GM23338 (cell line): ENCODE data around the gene EPSTI1. TPM values are rescaled to one million over a fixed set of nuclear protein-coding genes. Genes with fewer than 3 reads are reported as not detected.

Experiments used
- ATAC-seq: fragments of 200-7000 bp; cut with Tn5 transposase; 3 replicates; pipeline ENCODE4 v1.9.1; 2020
- DNase-seq: peaks from one replicate; pipeline ENCODE4 v3.0.0-alpha.2; 2015; ENCODE audit warnings: low spot score
- H2AFZ ChIP-seq: fragments of 200-600 bp; sonication (generic); 2 replicates; pipeline ENCODE4 v1.8.0; 2016; ENCODE audit warnings: antibody characterized with exemption, mild to moderate bottlenecking, moderate library complexity
- H3F3A ChIP-seq: fragments of 200-600 bp; sonication (generic); replicated peaks from 2 replicates; pipeline ENCODE4 v1.8.0; 2017; ENCODE audit warnings: antibody characterized with exemption, mixed run types, low read depth
- H3K27ac ChIP-seq: fragments of 200-600 bp; sonication (generic); 2 replicates; pipeline ENCODE4 v1.6.1; 2016; ENCODE audit warnings: low read depth
- H3K27me3 ChIP-seq: fragments of 200-600 bp; sonication (generic); 2 replicates; pipeline ENCODE4 v1.8.0; 2016; ENCODE audit warnings: mild to moderate bottlenecking, mixed run types, moderate library complexity; ENCODE audit not compliant: insufficient read depth
- H3K36me3 ChIP-seq: fragments of 200-600 bp; sonication (generic); 2 replicates; pipeline ENCODE4 v1.8.0; 2016; ENCODE audit warnings: mild to moderate bottlenecking; ENCODE audit not compliant: insufficient read depth
- H3K4me1 ChIP-seq: fragments of 200-600 bp; sonication (generic); 2 replicates; pipeline ENCODE4 v1.8.0; 2016; ENCODE audit warnings: mild to moderate bottlenecking, moderate library complexity; ENCODE audit not compliant: insufficient read depth
- H3K4me2 ChIP-seq: fragments of 200-600 bp; sonication (generic); 2 replicates; pipeline ENCODE4 v1.7.1; 2017; ENCODE audit warnings: mixed run types
- H3K4me3 ChIP-seq: fragments of 200-600 bp; sonication (generic); 2 replicates; pipeline ENCODE4 v1.6.1; 2016; ENCODE audit warnings: mixed run types
- H3K79me2 ChIP-seq: fragments of 200-600 bp; sonication (generic); replicated peaks from 2 replicates; pipeline ENCODE4 v1.8.0; 2017; ENCODE audit warnings: mild to moderate bottlenecking; ENCODE audit not compliant: insufficient read depth
- H3K9me2 ChIP-seq: fragments of 200-600 bp; sonication (generic); 2 replicates; pipeline ENCODE4 v1.8.0; 2017; ENCODE audit not compliant: insufficient read depth
- H4K20me1 ChIP-seq: fragments of 200-600 bp; sonication (generic); replicated peaks from 2 replicates; pipeline ENCODE4 v1.8.0; 2017; ENCODE audit warnings: mild to moderate bottlenecking; ENCODE audit not compliant: insufficient read depth
- H3K27ac Mint-ChIP-seq: 2 replicates; pipeline ENCODE4 v1.8.0; 2020; ENCODE audit warnings: inconsistent platforms, mild to moderate bottlenecking, moderate library complexity, mixed read lengths
- H3K27me3 Mint-ChIP-seq: 3 replicates; pipeline ENCODE4 v1.8.0; 2022; ENCODE audit warnings: low read depth, mild to moderate bottlenecking, moderate library complexity, mixed read lengths, inconsistent platforms; ENCODE audit not compliant: insufficient read depth, poor library complexity
- H3K36me3 Mint-ChIP-seq: 3 replicates; pipeline ENCODE4 v1.8.0; 2021; ENCODE audit warnings: low read depth, mild to moderate bottlenecking, inconsistent platforms, moderate library complexity, mixed read lengths
- H3K4me1 Mint-ChIP-seq: 3 replicates; pipeline ENCODE4 v1.8.0; 2020; ENCODE audit warnings: mild to moderate bottlenecking, inconsistent platforms, mixed read lengths
- H3K4me3 Mint-ChIP-seq: 3 replicates; pipeline ENCODE4 v1.8.0; 2021; ENCODE audit warnings: moderate library complexity, mild to moderate bottlenecking, inconsistent platforms, mixed read lengths
- H3K9me3 Mint-ChIP-seq: 3 replicates; pipeline ENCODE4 v1.8.0; 2020; ENCODE audit warnings: moderate library complexity, mild to moderate bottlenecking, inconsistent platforms, mixed read lengths
- CREB1 ChIP-seq: fragments of 250-450 bp; sonication (Bioruptor Pico); IDR thresholded peaks from 2 replicates; pipeline ENCODE4 v1.5.0; 2020; ENCODE audit warnings: low read depth, mild to moderate bottlenecking, moderate library complexity
- EZH2 ChIP-seq: fragments of 200-600 bp; sonication (generic); IDR thresholded peaks from one replicate; pipeline ENCODE4 v1.8.0; 2017; ENCODE audit warnings: antibody characterized with exemption, mild to moderate bottlenecking, low read depth; ENCODE audit not compliant: unreplicated experiment
- EZH2phosphoT487 ChIP-seq: fragments of 200-600 bp; sonication (generic); IDR thresholded peaks from one replicate; pipeline ENCODE4 v1.8.1; 2018; ENCODE audit warnings: antibody characterized with exemption; ENCODE audit not compliant: unreplicated experiment
- JUNB ChIP-seq: IDR thresholded peaks from one replicate; pipeline ENCODE4 v1.6.1; 2016; ENCODE audit warnings: antibody characterized with exemption; ENCODE audit not compliant: unreplicated experiment
- NANOG ChIP-seq: IDR thresholded peaks from 2 replicates; pipeline ENCODE4 v1.6.1; 2016; ENCODE audit warnings: antibody characterized with exemption, borderline replicate concordance
- STAT1 ChIP-seq: IDR thresholded peaks from one replicate; pipeline ENCODE4 v1.6.1; 2016; ENCODE audit warnings: antibody characterized with exemption; ENCODE audit not compliant: unreplicated experiment
- polyA plus RNA-seq: library from polyadenylated mRNA; unstranded; fragments of >200 nt; fragmentation: Nextera tagmentation; extraction: Ambion mirVana; gene quantifications from 2 replicates; pipeline ENCODE4 v1.2.1, GENCODE V29; 2016
- total RNA-seq: library from RNA; depleted of rRNA; stranded (reverse); fragments of >200 nt; shearing (Covaris generic); gene quantifications from 2 replicates; pipeline ENCODE4 v1.2.3, GENCODE V29; 2014
- TF ChIP-seq, protein P1 (sequence below), 2 experiments: fragments of 200-600 bp in 1 of 2; sonication (generic) in 1 of 2; conservative IDR thresholded peaks; 2 replicates each; pipeline versions ENCODE4 v1.5.1 to v1.6.1; 2016 to 2017; ENCODE audit warnings: antibody characterized with exemption in 2 of 2, low read depth in 2 of 2, mild to moderate bottlenecking in 2 of 2, moderate library complexity in 1 of 2
- TF ChIP-seq, protein P2 (sequence below): fragments of 250-450 bp; sonication (Bioruptor Pico); IDR thresholded peaks from 2 replicates; pipeline ENCODE4 v1.5.0; 2020; ENCODE audit warnings: mild to moderate bottlenecking, moderate library complexity
- TF ChIP-seq, protein P3 (sequence below): IDR thresholded peaks from 2 replicates; pipeline ENCODE4 v1.6.1; 2016; ENCODE audit warnings: antibody characterized with exemption

The EPSTI1 gene
- total and polyA plus RNA-seq, 2 experiments from 2014 or later, result 0.10 to 0.68 TPM

DNA sequence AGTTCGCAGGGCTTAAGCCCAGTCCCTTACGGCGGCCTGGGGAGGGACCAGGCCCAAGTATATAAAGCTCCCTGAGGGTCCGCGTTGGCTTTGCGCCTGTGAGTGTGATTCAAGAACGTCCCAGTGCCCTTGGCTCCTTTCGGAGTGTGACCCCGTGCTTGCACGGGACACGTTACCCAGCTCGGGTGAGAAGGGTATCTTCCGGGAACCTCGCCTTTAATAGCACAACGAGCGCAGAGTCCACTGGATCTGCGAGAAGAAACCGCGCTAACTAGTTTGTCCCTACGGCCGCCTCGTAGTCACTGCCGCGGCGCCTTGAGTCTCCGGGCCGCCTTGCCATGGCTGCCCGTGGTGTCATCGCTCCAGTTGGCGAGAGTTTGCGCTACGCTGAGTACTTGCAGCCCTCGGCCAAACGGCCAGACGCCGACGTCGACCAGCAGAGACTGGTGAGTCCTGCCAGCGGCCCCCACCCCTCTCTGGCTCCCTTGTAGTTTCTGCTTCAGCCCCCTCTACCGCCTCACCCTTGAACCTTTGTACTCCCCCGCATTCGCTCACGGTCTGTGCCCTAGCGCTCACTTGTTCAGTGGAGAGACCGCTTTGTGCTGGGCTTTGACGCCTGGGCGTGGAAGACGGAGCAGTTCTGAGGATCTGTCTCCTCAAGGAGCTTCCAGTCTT is 31.4 kb upstream of the EPSTI1 start, which contains the start of gene DNAJC15 (continued):
- TF ChIP-seq, protein P1, sequence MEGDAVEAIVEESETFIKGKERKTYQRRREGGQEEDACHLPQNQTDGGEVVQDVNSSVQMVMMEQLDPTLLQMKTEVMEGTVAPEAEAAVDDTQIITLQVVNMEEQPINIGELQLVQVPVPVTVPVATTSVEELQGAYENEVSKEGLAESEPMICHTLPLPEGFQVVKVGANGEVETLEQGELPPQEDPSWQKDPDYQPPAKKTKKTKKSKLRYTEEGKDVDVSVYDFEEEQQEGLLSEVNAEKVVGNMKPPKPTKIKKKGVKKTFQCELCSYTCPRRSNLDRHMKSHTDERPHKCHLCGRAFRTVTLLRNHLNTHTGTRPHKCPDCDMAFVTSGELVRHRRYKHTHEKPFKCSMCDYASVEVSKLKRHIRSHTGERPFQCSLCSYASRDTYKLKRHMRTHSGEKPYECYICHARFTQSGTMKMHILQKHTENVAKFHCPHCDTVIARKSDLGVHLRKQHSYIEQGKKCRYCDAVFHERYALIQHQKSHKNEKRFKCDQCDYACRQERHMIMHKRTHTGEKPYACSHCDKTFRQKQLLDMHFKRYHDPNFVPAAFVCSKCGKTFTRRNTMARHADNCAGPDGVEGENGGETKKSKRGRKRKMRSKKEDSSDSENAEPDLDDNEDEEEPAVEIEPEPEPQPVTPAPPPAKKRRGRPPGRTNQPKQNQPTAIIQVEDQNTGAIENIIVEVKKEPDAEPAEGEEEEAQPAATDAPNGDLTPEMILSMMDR (conservative IDR thresholded peaks at IDR 0.05; ENCODE audit: low read depth in 2 of 2), result peak in 1 of 2 experiments; percentile 18; a peak in 1 of 4 replicates
- TF ChIP-seq STAT1, result no peak
- TF ChIP-seq, protein P2, sequence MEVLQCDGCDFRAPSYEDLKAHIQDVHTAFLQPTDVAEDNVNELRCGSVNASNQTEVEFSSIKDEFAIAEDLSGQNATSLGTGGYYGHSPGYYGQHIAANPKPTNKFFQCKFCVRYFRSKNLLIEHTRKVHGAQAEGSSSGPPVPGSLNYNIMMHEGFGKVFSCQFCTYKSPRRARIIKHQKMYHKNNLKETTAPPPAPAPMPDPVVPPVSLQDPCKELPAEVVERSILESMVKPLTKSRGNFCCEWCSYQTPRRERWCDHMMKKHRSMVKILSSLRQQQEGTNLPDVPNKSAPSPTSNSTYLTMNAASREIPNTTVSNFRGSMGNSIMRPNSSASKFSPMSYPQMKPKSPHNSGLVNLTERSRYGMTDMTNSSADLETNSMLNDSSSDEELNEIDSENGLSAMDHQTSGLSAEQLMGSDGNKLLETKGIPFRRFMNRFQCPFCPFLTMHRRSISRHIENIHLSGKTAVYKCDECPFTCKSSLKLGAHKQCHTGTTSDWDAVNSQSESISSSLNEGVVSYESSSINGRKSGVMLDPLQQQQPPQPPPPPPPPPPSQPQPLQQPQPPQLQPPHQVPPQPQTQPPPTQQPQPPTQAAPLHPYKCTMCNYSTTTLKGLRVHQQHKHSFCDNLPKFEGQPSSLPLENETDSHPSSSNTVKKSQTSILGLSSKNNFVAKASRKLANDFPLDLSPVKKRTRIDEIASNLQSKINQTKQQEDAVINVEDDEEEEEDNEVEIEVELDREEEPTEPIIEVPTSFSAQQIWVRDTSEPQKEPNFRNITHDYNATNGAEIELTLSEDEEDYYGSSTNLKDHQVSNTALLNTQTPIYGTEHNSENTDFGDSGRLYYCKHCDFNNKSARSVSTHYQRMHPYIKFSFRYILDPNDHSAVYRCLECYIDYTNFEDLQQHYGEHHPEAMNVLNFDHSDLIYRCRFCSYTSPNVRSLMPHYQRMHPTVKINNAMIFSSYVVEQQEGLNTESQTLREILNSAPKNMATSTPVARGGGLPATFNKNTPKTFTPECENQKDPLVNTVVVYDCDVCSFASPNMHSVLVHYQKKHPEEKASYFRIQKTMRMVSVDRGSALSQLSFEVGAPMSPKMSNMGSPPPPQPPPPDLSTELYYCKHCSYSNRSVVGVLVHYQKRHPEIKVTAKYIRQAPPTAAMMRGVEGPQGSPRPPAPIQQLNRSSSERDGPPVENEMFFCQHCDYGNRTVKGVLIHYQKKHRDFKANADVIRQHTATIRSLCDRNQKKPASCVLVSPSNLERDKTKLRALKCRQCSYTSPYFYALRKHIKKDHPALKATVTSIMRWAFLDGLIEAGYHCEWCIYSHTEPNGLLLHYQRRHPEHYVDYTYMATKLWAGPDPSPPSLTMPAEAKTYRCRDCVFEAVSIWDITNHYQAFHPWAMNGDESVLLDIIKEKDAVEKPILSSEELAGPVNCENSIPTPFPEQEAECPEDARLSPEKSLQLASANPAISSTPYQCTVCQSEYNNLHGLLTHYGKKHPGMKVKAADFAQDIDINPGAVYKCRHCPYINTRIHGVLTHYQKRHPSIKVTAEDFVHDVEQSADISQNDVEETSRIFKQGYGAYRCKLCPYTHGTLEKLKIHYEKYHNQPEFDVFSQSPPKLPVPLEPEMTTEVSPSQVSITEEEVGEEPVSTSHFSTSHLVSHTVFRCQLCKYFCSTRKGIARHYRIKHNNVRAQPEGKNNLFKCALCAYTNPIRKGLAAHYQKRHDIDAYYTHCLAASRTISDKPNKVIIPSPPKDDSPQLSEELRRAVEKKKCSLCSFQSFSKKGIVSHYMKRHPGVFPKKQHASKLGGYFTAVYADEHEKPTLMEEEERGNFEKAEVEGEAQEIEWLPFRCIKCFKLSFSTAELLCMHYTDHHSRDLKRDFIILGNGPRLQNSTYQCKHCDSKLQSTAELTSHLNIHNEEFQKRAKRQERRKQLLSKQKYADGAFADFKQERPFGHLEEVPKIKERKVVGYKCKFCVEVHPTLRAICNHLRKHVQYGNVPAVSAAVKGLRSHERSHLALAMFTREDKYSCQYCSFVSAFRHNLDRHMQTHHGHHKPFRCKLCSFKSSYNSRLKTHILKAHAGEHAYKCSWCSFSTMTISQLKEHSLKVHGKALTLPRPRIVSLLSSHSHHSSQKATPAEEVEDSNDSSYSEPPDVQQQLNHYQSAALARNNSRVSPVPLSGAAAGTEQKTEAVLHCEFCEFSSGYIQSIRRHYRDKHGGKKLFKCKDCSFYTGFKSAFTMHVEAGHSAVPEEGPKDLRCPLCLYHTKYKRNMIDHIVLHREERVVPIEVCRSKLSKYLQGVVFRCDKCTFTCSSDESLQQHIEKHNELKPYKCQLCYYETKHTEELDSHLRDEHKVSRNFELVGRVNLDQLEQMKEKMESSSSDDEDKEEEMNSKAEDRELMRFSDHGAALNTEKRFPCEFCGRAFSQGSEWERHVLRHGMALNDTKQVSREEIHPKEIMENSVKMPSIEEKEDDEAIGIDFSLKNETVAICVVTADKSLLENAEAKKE (CRISPR knock-in tag), result no peak
- no peak for TF ChIP-seq NANOG
- no peak for TF ChIP-seq EZH2phosphoT487
- TF ChIP-seq EZH2, result no peak

DNA sequence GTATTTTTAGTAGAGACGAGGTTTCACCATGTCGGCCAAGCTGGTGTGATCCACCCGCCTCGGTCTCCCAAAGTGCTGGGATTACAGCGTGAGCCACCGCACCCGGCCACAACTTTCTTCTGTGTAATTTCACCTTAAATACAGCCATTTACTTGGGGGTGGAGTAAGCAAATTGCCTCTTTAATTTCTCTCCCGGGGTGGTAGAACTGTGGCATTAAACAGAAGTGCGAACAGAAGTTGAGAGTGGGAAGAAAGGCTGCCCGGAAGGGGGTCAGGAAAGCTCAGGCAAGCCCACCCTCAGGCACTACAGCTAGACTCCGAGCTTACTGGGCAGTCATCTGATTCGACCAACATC is 30.9 kb upstream of the EPSTI1 start:
- no peak overlapping the region for H3K27ac Mint-ChIP-seq
- no peak for DNase-seq
- Histone ChIP-seq H3K4me1 (peaks cover 14% of the 10 kb centered on the region), H3K27me3 (no peaks in the 10 kb centered on the region), H3F3A (no peaks in the 10 kb centered on the region), H4K20me1 (0 out of 2 replicates have a peak, but pooled peaks cover under 1% of the 10 kb centered on the region), H3K4me2 (peak overlapping the region; percentile 96), H3K36me3 (no peaks in the 10 kb centered on the region), H3K27ac (0 out of 2 replicates have a peak overlapping the region, but pooled peaks have one; percentile 28), H3K9me2 (no peaks in the 10 kb centered on the region), H2AFZ (peak overlapping the region; percentile 99), H3K79me2 (peaks cover 33% of the 10 kb centered on the region), H3K4me3 (peak overlapping the region; percentile 88)
- H3K4me1 Mint-ChIP-seq, result peaks cover 7% of the 10 kb centered on the region
- H3K9me3 Mint-ChIP-seq, result peaks cover 6% of the 10 kb centered on the region; the same call in 2 of the 3 replicates
- peak overlapping the region; percentile 97 for H3K4me3 Mint-ChIP-seq
- no peak for ATAC-seq
- H3K27me3 Mint-ChIP-seq, result peaks cover 12% of the 10 kb centered on the region
- TF ChIP-seq JUNB (no peak), EZH2 (no peak), NANOG (no peak), CREB1 (CRISPR knock-in tag) (no peak), STAT1 (no peak)
- TF ChIP-seq, protein P3, sequence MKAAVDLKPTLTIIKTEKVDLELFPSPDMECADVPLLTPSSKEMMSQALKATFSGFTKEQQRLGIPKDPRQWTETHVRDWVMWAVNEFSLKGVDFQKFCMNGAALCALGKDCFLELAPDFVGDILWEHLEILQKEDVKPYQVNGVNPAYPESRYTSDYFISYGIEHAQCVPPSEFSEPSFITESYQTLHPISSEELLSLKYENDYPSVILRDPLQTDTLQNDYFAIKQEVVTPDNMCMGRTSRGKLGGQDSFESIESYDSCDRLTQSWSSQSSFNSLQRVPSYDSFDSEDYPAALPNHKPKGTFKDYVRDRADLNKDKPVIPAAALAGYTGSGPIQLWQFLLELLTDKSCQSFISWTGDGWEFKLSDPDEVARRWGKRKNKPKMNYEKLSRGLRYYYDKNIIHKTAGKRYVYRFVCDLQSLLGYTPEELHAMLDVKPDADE, result no peak
- peaks cover 8% of the 10 kb centered on the region; the same call in 2 of the 3 replicates for H3K36me3 Mint-ChIP-seq
